GOT3 (cell line): ENCODE data around the gene APOBEC3A.
"Not testable (repeated sequence)": the region's sequence is repeated elsewhere in the genome, so short reads cannot be mapped to it uniquely, and the experiment has no call there.

Source experiments
- DNase-seq: peaks from one replicate; lab custom pipeline; 2025; ENCODE audit warnings: mixed read lengths; lab: John Stamatoyannopoulos, UW

APOBEC3A gene

GRCh38 chr22:38943201-38943600, 14.2 kb upstream of the APOBEC3A start:
- DNase-seq = no peak

DNA sequence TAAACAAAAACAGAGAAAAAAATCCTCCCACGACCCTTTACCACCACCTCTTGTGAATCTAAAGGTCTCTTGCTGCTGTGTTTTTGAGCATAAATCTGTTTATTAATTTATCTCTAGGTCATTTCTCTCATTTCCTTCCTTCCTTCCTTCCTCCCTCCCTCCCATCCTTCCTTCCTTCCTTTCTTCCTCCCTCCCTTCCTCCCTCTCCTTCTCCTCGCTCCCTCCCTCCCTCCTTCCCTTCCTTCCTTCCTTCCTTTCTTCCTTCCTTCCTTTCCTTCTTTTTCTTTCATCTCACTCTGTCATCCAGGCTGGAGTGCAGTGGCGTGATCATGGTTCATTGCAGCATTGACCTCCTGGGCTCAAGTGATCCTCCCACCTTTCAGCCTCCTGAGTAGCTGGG, 13.5 kb upstream of the APOBEC3A start:
- no peak for DNase-seq

DNA sequence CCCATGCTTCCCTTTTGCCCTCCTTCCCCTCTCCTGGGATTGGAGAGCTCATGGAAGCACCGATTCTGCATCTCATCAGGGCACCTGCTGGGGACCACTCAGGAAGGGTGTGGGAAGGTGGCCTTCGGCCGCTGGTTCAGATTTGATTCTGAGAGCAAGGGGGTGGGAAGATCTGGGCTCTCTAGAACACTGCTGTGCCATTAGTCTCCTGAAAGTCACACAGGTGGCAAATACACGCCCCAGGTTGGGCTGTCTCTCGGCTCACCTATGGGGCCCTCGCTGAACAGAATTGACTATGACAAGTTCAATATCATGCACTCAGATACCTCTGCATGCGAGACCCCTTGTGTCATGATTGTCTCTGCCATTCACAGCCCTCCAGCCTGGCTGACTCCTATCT, 12.8 kb upstream of the APOBEC3A start:
- no peak for DNase-seq

DNA sequence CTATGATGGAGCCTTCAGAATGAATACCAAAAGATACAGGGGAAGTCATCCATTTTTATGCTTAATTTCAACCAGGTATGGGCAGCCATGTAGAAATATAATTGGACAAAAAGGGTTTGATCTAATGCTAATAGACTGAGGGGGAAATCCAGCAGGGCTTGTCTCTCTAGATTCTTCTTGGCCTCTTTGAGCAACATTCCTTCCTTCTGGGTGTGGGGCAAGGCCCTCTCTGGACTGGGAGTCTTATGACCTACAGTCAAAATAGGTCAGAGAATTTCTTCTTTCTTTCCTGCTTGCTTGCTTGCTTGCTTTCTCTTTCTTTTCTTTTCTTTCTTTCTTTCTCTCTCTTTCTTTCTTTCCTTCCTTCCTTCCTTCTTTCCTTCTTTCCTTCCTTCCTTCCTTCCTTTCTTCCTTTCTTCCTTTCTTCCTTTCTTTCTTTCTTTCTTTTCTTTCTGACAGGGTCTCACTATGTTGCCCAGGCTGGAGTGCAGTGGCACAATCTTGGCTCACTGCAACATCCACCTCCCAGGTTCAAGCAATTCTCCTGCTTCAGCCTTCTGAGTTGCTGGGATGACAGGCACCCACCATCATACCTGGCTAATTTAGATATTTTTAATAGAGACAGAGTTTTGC, 11.6 kb upstream of the APOBEC3A start:
- DNase-seq = not testable (repeated sequence)

DNA sequence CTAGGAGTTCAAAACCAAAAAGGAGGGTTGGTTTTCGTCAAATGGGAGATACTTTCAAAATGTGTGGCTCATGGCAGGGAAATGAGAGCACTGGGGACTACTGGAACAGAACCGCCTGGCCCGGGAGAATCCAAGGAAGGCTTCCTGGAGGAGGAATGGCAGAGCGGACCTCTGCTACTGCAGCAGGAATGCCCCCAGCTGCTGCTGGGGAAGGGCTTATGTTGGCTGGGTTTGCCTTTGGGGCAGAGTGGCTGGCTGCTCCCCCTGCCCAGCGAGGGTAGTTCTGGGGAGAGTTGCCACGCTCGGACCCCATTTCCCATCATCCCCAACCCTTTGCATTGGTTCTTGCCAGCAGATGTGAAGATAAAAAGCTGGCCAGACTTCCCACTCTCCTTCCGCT, 10.6 kb upstream of the APOBEC3A start:
- DNase-seq = no peak

GRCh38 chr22:38947321-38948140, 9.9 kb upstream of the APOBEC3A start:
- no peak for DNase-seq

DNA sequence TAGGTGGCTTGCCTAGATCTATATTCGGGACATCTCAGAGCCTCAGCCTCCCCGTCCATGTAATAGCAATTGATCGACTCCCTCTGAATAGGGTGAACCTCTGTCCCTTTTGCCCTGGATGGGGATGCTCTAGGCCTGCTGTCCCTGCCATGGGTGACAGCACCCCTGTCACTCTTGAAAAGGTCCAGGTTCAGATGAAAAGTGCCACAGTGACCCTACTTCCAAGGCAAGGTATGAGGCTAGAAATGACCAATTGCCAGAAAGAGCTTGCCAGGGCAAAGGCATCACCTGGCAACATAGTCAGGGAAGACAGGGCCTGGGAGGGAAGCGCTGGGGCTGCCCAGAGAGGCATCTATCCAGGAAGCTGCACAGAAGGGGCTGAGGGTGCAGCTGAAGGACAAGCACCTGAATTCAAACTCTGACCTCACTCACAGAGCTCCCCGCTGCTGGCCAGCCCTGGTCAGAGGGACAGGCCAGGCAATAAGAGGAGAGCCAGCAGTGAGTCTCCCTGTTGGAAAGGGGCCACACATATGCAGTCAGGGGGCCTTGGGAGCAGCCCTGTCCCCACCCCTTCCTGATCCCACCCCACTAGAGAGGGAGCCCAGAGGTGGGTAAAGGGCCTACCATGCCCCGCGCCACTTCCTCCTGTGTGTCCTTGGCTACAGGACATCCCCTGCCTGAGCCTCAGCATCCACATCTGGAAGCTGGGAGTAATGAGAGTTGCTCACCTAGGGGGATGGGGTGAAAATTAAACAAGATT, 9.0 kb upstream of the APOBEC3A start:
- no peak for DNase-seq

GRCh38 chr22:38949889-38950405, 7.5 kb upstream of the APOBEC3A start:
- DNase-seq = no peak

GRCh38 chr22:38950527-38951295, 6.7 kb upstream of the APOBEC3A start:
- DNase-seq = no peak

- DNase-seq = no peak
Observed at GRCh38 chr22:38951734-38952133, 5.7 kb upstream of the APOBEC3A start.

DNA sequence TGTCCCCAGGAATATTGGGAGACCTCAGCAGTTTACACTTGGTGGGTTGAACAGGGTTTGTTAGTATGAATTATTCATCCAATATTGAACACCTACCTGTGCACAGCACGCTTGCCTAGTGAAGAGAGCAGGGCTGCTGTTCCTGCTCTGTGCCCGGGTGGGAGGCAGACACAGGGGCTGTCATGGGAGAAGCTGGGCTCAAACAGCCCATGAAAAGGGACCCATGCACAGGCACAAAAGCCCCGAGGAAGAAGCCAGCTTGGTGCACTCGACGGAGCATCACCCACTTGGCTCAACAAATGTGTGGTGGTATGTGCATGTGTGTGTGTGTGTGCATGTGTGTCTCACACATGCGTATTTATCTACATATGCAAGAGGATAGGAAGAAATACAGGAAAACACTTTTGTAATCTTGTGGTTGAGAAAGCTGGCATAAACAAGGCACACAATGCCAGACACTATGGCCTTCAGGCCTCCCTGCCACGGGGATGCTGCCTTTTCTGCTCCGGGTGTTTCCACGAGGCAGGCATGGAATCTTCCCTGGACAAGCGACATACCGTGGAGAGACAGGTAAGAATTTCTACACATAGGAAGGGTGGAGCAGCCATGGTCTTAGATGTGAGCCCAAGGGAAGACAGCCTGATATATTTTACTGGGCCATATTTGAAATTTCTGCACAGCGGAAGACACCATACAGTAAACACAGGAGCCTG, 5.0 kb upstream of the APOBEC3A start:
- no peak for DNase-seq

- DNase-seq = no peak
Observed at GRCh38 chr22:38953091-38953490, 4.3 kb upstream of the APOBEC3A start.

DNA sequence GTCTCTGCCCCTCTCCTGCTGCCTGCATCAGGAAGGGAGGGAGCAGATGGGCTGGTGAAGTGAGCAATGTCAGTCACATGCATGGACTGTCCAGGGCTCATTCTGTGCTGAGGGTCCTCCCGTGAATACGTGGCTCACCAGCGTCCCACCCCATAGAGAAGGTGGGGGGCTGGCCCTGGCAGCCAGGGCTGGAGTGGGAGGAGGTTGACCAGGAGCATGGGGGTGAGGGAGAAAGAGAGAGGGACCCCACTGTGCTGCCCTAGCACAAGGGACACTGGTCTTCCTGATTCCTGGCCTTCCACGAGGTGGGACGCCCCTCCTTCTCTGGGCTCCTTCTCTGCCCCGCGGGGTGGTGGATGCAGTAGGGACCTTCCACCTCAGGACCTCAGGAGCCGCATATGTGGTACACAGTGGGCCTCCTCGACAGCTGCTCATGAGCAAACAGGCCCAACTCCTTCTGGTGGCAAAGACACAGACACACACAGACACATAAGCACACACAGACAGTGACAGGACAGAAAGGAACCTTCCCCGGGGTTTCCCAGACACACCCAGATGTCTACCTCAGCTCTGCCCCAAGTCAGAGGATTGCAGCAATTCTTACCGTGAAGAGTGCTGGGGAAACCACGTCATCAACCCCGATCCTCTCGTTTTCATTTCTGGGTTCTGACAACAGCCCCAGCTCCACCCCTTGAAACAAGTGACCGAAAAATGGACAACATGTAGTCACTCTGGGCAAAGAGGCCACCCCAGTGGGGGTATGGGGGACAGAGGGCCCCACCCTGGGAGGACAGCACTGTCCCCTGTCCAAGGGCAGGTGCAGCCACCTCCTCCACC, 3.6 kb upstream of the APOBEC3A start:
- DNase-seq = no peak

- DNase-seq = no peak
Observed at GRCh38 chr22:38954414-38955043, 2.9 kb upstream of the APOBEC3A start.

DNA sequence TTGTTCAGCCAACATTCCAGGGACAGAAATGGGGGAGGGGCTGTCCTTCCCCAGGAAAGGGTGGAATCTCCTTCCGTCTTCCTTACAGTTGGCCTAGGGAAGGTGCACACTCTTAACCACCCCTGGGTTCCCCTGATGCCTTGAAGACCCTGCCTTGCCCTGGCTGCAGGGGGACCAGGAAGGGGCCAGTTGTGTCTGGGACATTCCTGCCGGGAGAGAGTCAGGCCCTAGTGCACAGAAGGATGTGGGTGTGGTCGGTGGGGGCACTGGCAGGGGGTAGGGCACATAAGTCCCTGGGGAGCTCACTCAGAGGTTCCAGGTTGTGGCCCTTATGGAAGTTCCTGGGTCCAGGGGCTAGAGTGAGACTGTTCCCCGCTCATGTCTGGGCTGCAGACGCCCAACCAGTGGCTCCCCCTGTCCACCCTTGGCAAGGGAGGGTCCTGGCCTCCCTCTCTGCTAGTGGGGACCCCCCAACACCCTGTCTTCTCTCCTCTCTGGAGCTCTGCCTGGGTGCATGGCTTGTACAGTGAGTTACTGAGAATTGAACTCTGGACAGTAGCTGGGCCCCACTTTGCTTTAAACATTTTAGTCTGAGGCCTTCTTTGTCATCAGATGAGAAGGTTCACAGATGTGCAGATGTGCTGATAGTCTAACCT, 2.0 kb upstream of the APOBEC3A start:
- DNase-seq = no peak

- DNase-seq = no peak
Observed at GRCh38 chr22:38955926-38956325, 1.5 kb upstream of the APOBEC3A start.

DNA sequence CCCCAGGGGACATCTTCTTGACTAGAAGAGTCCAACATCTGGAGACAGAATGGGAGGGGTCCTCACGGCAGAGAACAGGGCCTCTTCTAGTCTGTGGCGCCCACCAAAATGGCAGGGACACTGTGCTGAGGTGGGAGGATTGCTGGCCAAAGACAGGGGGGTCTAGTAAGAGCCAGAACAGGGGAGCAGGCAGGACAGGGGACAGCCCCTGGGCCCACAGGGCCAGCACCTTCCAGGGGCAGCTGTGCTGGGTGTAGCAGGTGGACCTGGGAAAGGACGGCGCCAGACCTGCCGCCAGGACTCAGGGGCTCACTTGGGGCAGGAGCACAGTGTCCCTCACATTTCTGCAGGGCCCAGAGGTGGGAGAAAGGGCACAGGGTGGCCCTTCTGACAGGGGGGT, 858 bp upstream of the APOBEC3A start:
- DNase-seq = no peak

DNA sequence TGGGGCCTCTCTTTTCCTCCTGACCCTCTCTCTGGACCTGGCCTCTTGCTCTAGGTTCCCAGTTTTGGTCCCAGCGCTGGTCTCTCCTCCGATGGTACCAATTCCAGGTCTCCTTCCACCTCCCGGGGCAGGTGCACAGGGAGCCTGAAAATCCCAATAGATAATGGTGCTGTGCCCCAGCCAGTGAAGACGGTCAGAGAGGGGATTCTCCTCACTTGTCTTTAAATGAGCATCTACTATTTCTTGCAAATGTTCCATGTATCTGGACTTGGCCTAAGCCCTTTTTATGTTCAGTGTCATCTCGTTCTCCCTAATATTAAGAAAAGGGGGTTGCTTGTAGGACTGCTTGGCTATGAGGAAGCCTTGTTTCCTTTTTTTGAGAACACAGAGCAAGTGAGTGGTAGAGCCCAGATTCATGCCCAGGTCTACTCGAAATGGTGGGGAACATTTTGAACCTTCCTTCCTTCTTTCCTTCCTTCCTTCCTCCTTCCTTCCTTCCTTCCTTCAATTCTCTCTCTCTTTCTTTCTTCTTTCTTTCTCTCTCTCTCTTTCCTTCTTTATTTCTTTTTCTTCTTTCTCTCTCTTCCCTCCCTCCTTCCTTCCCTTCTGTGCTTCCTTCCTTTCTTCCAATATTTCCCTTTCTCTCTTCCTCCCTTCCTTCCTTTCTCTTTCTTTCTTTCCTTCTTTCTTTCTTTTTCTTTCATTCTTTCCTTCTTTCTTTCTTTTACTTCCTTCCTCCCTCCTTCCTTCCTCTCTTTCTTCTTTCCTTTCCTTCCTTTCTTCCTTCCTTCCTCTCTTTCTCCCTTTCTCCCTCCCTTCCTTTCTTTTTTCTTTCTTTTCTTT, 620 bp downstream of the APOBEC3A start:
- DNase-seq = no peak

DNA sequence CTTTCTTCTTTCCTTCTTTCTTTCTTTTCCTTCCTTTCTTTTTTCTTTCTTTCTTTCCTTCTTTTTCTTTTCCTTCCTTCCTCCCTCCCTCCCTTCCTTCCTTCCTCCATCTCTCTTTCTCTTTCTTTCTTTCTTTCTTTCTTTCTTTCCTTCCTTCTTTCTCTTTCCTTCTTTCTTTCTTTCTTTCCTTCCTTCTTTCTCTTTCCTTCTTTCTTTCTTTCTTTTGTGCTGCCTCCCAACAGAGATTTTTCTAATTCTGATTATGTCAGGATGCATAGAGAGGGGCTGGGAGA, 1.2 kb downstream of the APOBEC3A start:
- not testable (repeated sequence) for DNase-seq
